Panc1 (cell line): Measurements from ENCODE around the gene FADS2. TPM values are rescaled to one million over a fixed set of nuclear protein-coding genes. Genes with fewer than 3 reads are reported as not detected.

Source experiments
- ATAC-seq: fragments of 200-7000 bp; cut with Tn5 transposase; 2 replicates; pipeline ENCODE4 v1.9.1; 2020; ENCODE audit warnings: mild to moderate bottlenecking, moderate library complexity
- BruUV-seq: library from RNA; stranded (reverse); fragments of 400-500 nt; replicated peaks from 2 replicates; lab custom pipeline; 2021; lab: Mats Ljungman, UMichigan
- CTCF ChIA-PET: fragments of 300-600 bp; sonication (Branson Sonifier 250); formaldehyde crosslinking; loops from one replicate; lab custom pipeline; 2022; ENCODE audit warnings: antibody characterized with exemption; lab: Charles Lee
- POLR2A ChIA-PET: fragments of 300-600 bp; sonication (Branson Sonifier 250); formaldehyde crosslinking; loops from one replicate; lab custom pipeline; 2022; ENCODE audit warnings: antibody characterized with exemption; lab: Charles Lee
- DNase-seq: peaks from one replicate; pipeline ENCODE4 v3.0.0-alpha.2; 2010; ENCODE audit warnings: low read depth, low spot score
- H3K27ac ChIP-seq: 2 replicates; pipeline ENCODE4 v1.5.1; 2011; ENCODE audit warnings: mild to moderate bottlenecking, low read length, inconsistent platforms
- H3K27me3 ChIP-seq: fragments of 200-500 bp; sonication (Bioruptor generic); 2 replicates; pipeline ENCODE4 v1.6.0; 2014; ENCODE audit warnings: low read length, inconsistent platforms; ENCODE audit not compliant: control insufficient read depth, insufficient read depth
- H3K36me3 ChIP-seq: fragments of 200-500 bp; sonication (Bioruptor generic); 2 replicates; pipeline ENCODE4 v1.5.1; 2014; ENCODE audit warnings: inconsistent platforms, mild to moderate bottlenecking, low read length, moderate library complexity; ENCODE audit not compliant: control insufficient read depth, insufficient read depth
- H3K4me1 ChIP-seq: 2 replicates; pipeline ENCODE4 v1.5.1; 2011; ENCODE audit warnings: inconsistent platforms, mild to moderate bottlenecking, low read length, moderate library complexity; ENCODE audit not compliant: control insufficient read depth, insufficient read depth
- H3K4me3 ChIP-seq, 2 experiments: 2 replicates each; pipeline ENCODE4 v1.5.1; 2011 to 2012; ENCODE audit warnings: low read depth in 2 of 2, low read length in 2 of 2, mild to moderate bottlenecking in 2 of 2, inconsistent platforms in 1 of 2, moderate library complexity in 1 of 2
- H3K9me3 ChIP-seq: fragments of 200-500 bp; sonication (Bioruptor generic); 2 replicates; pipeline ENCODE4 v1.5.1; 2014; ENCODE audit warnings: low read depth, mild to moderate bottlenecking, inconsistent platforms, low read length, moderate library complexity; ENCODE audit not compliant: control insufficient read depth, insufficient read depth
- POLR2AphosphoS5 ChIP-seq: IDR thresholded peaks from 2 replicates; pipeline ENCODE4 v1.6.1; 2012; ENCODE audit warnings: mild to moderate bottlenecking, low read depth, low read length, moderate library complexity
- SIN3A ChIP-seq: IDR thresholded peaks from 2 replicates; pipeline ENCODE4 v1.6.1; 2012; ENCODE audit warnings: low read depth, mild to moderate bottlenecking, low read length, moderate library complexity, borderline replicate concordance; ENCODE audit not compliant: insufficient read depth
- TCF7L2 ChIP-seq: IDR thresholded peaks from 2 replicates; pipeline ENCODE4 v1.6.1; 2011; ENCODE audit warnings: mild to moderate bottlenecking, low read depth, low read length, inconsistent platforms
- in situ Hi-C: cut with HindIII; loops from 2 replicates; pipeline ENCODE4 v1.10.0; 2016; ENCODE audit warnings: low sequenced_read_pairs, low pct_unique_long_range_greater_than_20kb
- intact Hi-C: fragments of 100-400 bp; cut with micrococcal nuclease; formaldehyde crosslinking; loops from one replicate; pipeline ENCODE4 v1.10.0; 2022; ENCODE audit not compliant: unreplicated experiment
- total RNA-seq: library from RNA; stranded (reverse); gene quantifications from one replicate; pipeline ENCODE4 v1.2.1, GENCODE V29; 2021; ENCODE audit not compliant: unreplicated experiment
- TF ChIP-seq, protein P1 (sequence below), 2 experiments: IDR thresholded peaks; 2 replicates each; pipeline ENCODE4 v1.6.1; 2011 to 2012; ENCODE audit warnings: low read depth in 2 of 2, control low read depth in 1 of 2, low read length in 1 of 2, mild to moderate bottlenecking in 1 of 2, moderate library complexity in 1 of 2; ENCODE audit not compliant: insufficient read depth in 1 of 2
- TF ChIP-seq, protein P2 (sequence below): fragments of 450-650 bp; IDR thresholded peaks from 2 replicates; pipeline ENCODE4 v1.5.1; 2017; ENCODE audit warnings: mild to moderate bottlenecking

The FADS2 gene
- total RNA-seq, 1 experiment from 2014 or later, result 679 TPM

DNA sequence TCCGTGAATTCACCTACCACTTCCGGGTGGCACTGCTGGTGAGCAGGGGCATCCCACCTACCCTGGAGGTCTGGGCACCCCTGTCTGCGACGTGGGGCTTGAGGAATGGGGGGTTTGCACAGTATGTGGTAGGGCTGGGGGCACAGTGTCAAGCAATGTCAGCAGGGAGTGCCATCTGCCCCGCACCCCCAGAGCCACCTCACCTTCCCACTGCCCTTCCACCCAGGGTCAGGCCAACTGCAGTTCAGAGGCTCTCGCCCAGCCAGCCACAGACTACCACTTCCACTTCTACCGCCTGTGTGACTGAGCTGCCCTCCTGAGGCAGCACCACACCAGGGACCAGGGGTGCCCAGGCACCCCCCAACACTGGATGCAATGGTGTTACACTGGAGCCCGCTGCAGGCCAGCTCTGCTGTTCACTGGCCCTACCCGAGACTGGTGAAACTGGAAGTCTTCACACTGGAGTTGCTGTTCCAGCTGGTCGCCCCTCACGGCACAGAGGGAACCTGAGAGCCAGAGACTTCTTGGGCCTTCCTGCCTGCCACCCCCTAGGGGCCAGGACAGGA, 42.2 kb upstream of the FADS2 start:
- no peaks in the 10 kb centered on the region for H3K4me1 ChIP-seq
- intact Hi-C loops, result loop anchor here (5.0 kb wide), 1 partner anchor 34 kb away; the partner anchor contains the start of gene MYRF
- H3K27me3 ChIP-seq, result no peaks in the 10 kb centered on the region
- TF ChIP-seq SIN3A (no peak), POLR2AphosphoS5 (no peak), TCF7L2 (no peak)
- TF ChIP-seq, protein P1, sequence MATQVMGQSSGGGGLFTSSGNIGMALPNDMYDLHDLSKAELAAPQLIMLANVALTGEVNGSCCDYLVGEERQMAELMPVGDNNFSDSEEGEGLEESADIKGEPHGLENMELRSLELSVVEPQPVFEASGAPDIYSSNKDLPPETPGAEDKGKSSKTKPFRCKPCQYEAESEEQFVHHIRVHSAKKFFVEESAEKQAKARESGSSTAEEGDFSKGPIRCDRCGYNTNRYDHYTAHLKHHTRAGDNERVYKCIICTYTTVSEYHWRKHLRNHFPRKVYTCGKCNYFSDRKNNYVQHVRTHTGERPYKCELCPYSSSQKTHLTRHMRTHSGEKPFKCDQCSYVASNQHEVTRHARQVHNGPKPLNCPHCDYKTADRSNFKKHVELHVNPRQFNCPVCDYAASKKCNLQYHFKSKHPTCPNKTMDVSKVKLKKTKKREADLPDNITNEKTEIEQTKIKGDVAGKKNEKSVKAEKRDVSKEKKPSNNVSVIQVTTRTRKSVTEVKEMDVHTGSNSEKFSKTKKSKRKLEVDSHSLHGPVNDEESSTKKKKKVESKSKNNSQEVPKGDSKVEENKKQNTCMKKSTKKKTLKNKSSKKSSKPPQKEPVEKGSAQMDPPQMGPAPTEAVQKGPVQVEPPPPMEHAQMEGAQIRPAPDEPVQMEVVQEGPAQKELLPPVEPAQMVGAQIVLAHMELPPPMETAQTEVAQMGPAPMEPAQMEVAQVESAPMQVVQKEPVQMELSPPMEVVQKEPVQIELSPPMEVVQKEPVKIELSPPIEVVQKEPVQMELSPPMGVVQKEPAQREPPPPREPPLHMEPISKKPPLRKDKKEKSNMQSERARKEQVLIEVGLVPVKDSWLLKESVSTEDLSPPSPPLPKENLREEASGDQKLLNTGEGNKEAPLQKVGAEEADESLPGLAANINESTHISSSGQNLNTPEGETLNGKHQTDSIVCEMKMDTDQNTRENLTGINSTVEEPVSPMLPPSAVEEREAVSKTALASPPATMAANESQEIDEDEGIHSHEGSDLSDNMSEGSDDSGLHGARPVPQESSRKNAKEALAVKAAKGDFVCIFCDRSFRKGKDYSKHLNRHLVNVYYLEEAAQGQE (IDR thresholded peaks at IDR 0.05; ENCODE audit: insufficient read depth in 1 of 2, low read depth in 2 of 2, low read length in 1 of 2), result no peak
- TF ChIP-seq, protein P2, sequence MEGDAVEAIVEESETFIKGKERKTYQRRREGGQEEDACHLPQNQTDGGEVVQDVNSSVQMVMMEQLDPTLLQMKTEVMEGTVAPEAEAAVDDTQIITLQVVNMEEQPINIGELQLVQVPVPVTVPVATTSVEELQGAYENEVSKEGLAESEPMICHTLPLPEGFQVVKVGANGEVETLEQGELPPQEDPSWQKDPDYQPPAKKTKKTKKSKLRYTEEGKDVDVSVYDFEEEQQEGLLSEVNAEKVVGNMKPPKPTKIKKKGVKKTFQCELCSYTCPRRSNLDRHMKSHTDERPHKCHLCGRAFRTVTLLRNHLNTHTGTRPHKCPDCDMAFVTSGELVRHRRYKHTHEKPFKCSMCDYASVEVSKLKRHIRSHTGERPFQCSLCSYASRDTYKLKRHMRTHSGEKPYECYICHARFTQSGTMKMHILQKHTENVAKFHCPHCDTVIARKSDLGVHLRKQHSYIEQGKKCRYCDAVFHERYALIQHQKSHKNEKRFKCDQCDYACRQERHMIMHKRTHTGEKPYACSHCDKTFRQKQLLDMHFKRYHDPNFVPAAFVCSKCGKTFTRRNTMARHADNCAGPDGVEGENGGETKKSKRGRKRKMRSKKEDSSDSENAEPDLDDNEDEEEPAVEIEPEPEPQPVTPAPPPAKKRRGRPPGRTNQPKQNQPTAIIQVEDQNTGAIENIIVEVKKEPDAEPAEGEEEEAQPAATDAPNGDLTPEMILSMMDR, result no peak
- DNase-seq (no peak), ATAC-seq (no peak)
- no peak overlapping the region for H3K4me3 ChIP-seq
- peaks cover 2% of the 10 kb centered on the region; the same call in 1 of the 2 replicates for H3K36me3 ChIP-seq
- H3K27ac ChIP-seq, result no peak overlapping the region
- no peaks in the 10 kb centered on the region for H3K9me3 ChIP-seq
- POLR2A ChIA-PET, result no interaction called here
- CTCF ChIA-PET, result interaction anchor here (0.9 kb wide), 1 partner anchor 21 kb away, joined by 3 read pairs; no protein-coding TSS in a partner anchor
- BruUV-seq, result no TSS peak
- in situ Hi-C loops, result no loop called here

DNA sequence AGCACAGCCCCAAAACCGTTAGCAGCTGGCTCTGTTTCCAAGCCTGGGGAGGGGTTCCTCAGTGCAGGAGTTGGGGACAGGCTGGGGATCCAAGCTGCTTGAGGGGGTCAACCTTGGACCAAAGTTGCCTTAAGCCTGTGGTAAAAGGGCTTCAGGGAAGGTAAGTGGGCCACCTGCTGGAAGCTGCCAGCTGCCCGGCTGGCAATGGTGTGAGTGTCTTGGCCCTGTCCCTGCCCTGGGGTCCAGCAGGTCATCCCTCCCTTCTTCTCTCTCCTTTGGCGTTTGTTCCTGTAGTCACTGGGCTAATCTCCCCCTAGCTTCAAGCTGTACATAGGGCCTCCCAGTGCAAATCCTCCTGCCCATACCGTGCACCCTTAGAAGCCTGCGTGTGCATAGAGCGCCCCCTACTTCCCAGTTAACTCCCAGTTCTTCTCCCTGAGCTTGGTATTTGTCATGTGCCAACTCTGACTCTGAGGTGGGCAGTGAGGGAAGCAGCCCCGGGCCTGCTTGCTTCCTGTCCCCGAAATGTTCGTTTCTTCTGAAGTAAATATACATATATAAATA, 40.1 kb upstream of the FADS2 start:
- ATAC-seq (peak; percentile 26; the same call in 1 of the 2 replicates), DNase-seq (no peak)
- no peak overlapping the region for H3K4me3 ChIP-seq
- CTCF ChIA-PET, result interaction anchor here (1.0 to 1.2 kb wide), 2 partner anchors 30 to 40 kb away, joined by 4 to 7 read pairs; no protein-coding TSS in a partner anchor
- POLR2A ChIA-PET, result no interaction called here
- intact Hi-C loops (loop anchor here (5.0 kb wide), 1 partner anchor 36 kb away; the partner anchor contains the start of gene MYRF), in situ Hi-C loops (no loop called here)
- no TSS peak for BruUV-seq
- peaks cover 4% of the 10 kb centered on the region; the same call in 1 of the 2 replicates for H3K4me1 ChIP-seq
- TF ChIP-seq, protein P2, result peak; percentile 86; the same call in 1 of the 2 replicates
- TF ChIP-seq SIN3A, result no peak
- H3K9me3 ChIP-seq, result no peaks in the 10 kb centered on the region
- H3K36me3 ChIP-seq, result peaks cover 2% of the 10 kb centered on the region; the same call in 1 of the 2 replicates
- no peak overlapping the region for H3K27ac ChIP-seq
- no peaks in the 10 kb centered on the region for H3K27me3 ChIP-seq
